Endothelial cell (in vitro differentiated cells): ENCODE measurements around the gene RAC2. TPM values are rescaled to one million over a fixed set of nuclear protein-coding genes. Genes with fewer than 3 reads are reported as not detected.
A peak's percentile ranks its signal among the peaks of the same experiment; 100 is the strongest.

Experiments
- DNase-seq: peaks from one replicate; pipeline ENCODE4 v3.0.0; 2021; ENCODE audit warnings: low spot score
- H3K27ac Mint-ChIP-seq: one replicate; pipeline ENCODE4 v1.8.0; 2021; ENCODE audit warnings: mixed read lengths, inconsistent platforms; ENCODE audit not compliant: unreplicated experiment
- H3K27me3 Mint-ChIP-seq: one replicate; pipeline ENCODE4 v1.8.0; 2021; ENCODE audit warnings: mild to moderate bottlenecking, moderate library complexity, mixed read lengths, inconsistent platforms; ENCODE audit not compliant: unreplicated experiment
- H3K36me3 Mint-ChIP-seq: one replicate; pipeline ENCODE4 v1.8.0; 2021; ENCODE audit warnings: mild to moderate bottlenecking, low read depth, mixed read lengths, inconsistent platforms; ENCODE audit not compliant: unreplicated experiment
- H3K4me1 Mint-ChIP-seq: one replicate; pipeline ENCODE4 v1.8.0; 2021; ENCODE audit warnings: mild to moderate bottlenecking, mixed read lengths, inconsistent platforms; ENCODE audit not compliant: unreplicated experiment
- H3K4me3 Mint-ChIP-seq: one replicate; pipeline ENCODE4 v1.8.0; 2021; ENCODE audit warnings: mild to moderate bottlenecking, mixed read lengths, inconsistent platforms; ENCODE audit not compliant: unreplicated experiment
- H3K9me3 Mint-ChIP-seq: one replicate; pipeline ENCODE4 v1.8.0; 2021; ENCODE audit warnings: mixed read lengths, inconsistent platforms; ENCODE audit not compliant: unreplicated experiment
- total RNA-seq: library from RNA; stranded (reverse); fragmentation: NEBNext Ultra II Directional; extraction: Animal tissue kit (Norgen Biotek cat#: 25700); gene quantifications from one replicate; pipeline ENCODE4 v1.2.1, GENCODE V29; 2021; ENCODE audit not compliant: unreplicated experiment
- TF ChIP-seq, protein P1 (sequence below): fragments of 200-600 bp; sonication (generic); IDR thresholded peaks from one replicate; pipeline ENCODE4 v1.5.0; 2021; ENCODE audit warnings: antibody characterized with exemption; ENCODE audit not compliant: unreplicated experiment

Gene RAC2
- total RNA-seq, 1 donor from 2014 or later = 16.6 TPM

GRCh38 chr22:37262346-37262745 lies 18.3 kb upstream of the RAC2 start:
- H3K9me3 Mint-ChIP-seq = no peaks in the 10 kb centered on the region
- DNase-seq = no peak
- TF ChIP-seq, protein P1, sequence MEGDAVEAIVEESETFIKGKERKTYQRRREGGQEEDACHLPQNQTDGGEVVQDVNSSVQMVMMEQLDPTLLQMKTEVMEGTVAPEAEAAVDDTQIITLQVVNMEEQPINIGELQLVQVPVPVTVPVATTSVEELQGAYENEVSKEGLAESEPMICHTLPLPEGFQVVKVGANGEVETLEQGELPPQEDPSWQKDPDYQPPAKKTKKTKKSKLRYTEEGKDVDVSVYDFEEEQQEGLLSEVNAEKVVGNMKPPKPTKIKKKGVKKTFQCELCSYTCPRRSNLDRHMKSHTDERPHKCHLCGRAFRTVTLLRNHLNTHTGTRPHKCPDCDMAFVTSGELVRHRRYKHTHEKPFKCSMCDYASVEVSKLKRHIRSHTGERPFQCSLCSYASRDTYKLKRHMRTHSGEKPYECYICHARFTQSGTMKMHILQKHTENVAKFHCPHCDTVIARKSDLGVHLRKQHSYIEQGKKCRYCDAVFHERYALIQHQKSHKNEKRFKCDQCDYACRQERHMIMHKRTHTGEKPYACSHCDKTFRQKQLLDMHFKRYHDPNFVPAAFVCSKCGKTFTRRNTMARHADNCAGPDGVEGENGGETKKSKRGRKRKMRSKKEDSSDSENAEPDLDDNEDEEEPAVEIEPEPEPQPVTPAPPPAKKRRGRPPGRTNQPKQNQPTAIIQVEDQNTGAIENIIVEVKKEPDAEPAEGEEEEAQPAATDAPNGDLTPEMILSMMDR = no peak
- peaks cover 8% of the 10 kb centered on the region for H3K4me1 Mint-ChIP-seq
- no peaks in the 10 kb centered on the region for H3K36me3 Mint-ChIP-seq
- peaks cover 7% of the 10 kb centered on the region for H3K27me3 Mint-ChIP-seq
- H3K4me3 Mint-ChIP-seq = no peak overlapping the region
- no peak overlapping the region for H3K27ac Mint-ChIP-seq

DNA sequence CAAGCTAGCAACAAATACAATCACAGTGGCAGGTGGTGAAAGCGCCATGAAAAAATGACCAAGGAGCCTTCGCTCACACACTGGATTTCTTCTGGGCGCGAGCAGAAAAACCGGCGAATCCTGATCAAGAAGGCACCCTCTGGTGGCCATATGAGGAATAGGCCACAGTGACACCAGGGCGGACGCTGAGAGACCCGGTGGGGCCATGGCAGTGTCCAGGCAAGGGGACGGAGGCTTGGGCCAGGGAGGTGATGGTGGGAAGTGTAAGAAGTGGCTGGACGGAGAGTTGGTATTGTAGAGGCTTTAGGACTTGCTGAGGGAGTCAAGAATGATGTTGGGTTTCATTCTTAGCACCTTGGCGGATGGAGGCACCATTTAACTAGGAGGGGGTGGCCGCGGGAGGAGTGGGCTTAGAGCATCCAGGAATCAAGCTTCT lies 16.9 kb upstream of the RAC2 start:
- peak; percentile 67 for DNase-seq
- H3K27ac Mint-ChIP-seq = no peak overlapping the region
- peaks cover 9% of the 10 kb centered on the region for H3K27me3 Mint-ChIP-seq
- peaks cover 8% of the 10 kb centered on the region for H3K4me1 Mint-ChIP-seq
- H3K4me3 Mint-ChIP-seq = no peak overlapping the region
- H3K36me3 Mint-ChIP-seq = no peaks in the 10 kb centered on the region
- no peaks in the 10 kb centered on the region for H3K9me3 Mint-ChIP-seq
- TF ChIP-seq, protein P1 = peak; percentile 89

DNA sequence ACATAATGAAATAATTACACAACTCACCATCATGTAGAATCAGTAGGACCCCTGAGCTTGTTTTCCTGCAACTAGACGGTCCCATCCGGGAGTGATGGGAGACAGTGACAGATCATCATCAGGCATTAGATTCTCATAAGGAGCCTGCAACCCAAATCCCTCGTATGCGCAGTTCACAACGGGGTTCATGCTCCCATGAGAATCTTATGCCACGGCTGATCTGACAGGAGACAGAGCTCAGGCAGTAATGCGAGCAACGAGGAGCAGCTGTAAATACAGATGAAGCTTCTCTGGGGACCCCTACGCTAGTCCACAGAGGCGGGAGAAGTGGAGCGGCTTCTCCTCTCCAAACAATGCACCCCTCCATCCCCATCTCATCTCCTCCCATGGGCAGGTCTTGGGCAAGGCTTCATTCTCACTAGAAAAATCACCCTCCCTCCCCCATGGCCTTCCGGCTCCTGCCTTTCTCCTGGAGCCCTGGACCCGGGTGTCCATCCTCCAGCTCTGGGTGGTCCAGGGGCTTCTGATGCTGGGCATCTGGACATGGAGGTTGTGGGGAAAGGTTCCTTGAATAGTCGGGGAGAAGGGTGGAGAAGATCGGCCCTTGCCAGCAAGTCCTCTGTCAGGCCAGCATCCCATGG lies 16.2 kb upstream of the RAC2 start:
- TF ChIP-seq, protein P1 = no peak
- peaks cover 9% of the 10 kb centered on the region for H3K27me3 Mint-ChIP-seq
- DNase-seq = no peak
- H3K4me1 Mint-ChIP-seq = peaks cover 8% of the 10 kb centered on the region
- no peaks in the 10 kb centered on the region for H3K9me3 Mint-ChIP-seq
- no peak overlapping the region for H3K4me3 Mint-ChIP-seq
- no peaks in the 10 kb centered on the region for H3K36me3 Mint-ChIP-seq
- no peak overlapping the region for H3K27ac Mint-ChIP-seq

GRCh38 chr22:37259540-37260029 lies 15.5 kb upstream of the RAC2 start:
- H3K4me3 Mint-ChIP-seq = peak overlapping the region; percentile 69

More at GRCh38 chr22:37259540-37260029, 15.5 kb upstream of the RAC2 start:
- Mint-ChIP-seq H3K36me3 (no peaks in the 10 kb centered on the region), H3K9me3 (no peaks in the 10 kb centered on the region), H3K27me3 (peaks cover 9% of the 10 kb centered on the region), H3K27ac (no peak overlapping the region), H3K4me1 (peaks cover 8% of the 10 kb centered on the region)
- TF ChIP-seq, protein P1 = peak; percentile 27
- DNase-seq = peak; percentile 54
